Neural crest cell (in vitro differentiated cells): ENCODE measurements around the gene SYNPO2. TPM values are rescaled to one million over a fixed set of nuclear protein-coding genes. Genes with fewer than 3 reads are reported as not detected.

ENCODE experiments used
- DNase-seq: peaks from one replicate; pipeline ENCODE4 v3.0.0; 2021; ENCODE audit warnings: low read depth, mixed read lengths, low spot score
- H3K27ac Mint-ChIP-seq: one replicate; pipeline ENCODE4 v1.8.0; 2021; ENCODE audit warnings: mild to moderate bottlenecking, mixed read lengths; ENCODE audit not compliant: unreplicated experiment
- H3K27me3 Mint-ChIP-seq: 2 replicates; pipeline ENCODE4 v1.8.0; 2021; ENCODE audit warnings: low read depth, mild to moderate bottlenecking, mixed read lengths
- H3K36me3 Mint-ChIP-seq: 2 replicates; pipeline ENCODE4 v1.8.0; 2021; ENCODE audit warnings: low read depth, mild to moderate bottlenecking, mixed read lengths
- H3K4me1 Mint-ChIP-seq: 2 replicates; pipeline ENCODE4 v1.8.0; 2021; ENCODE audit warnings: mixed read lengths
- H3K4me3 Mint-ChIP-seq: one replicate; pipeline ENCODE4 v1.8.0; 2021; ENCODE audit warnings: mild to moderate bottlenecking, mixed read lengths
- H3K9me3 Mint-ChIP-seq: 2 replicates; pipeline ENCODE4 v1.8.0; 2021; ENCODE audit warnings: mixed read lengths
- CTCF ChIP-seq: fragments of 200-600 bp; sonication (generic); conservative IDR thresholded peaks from 2 replicates; pipeline ENCODE4 v1.5.0; 2021; ENCODE audit warnings: antibody characterized with exemption, mild to moderate bottlenecking
- total RNA-seq: library from RNA; stranded (reverse); gene quantifications from 2 replicates; pipeline ENCODE4 v1.2.1, GENCODE V29; 2021

The SYNPO2 gene
- total RNA-seq, 1 donor from 2014 or later: 0.07 TPM

DNA sequence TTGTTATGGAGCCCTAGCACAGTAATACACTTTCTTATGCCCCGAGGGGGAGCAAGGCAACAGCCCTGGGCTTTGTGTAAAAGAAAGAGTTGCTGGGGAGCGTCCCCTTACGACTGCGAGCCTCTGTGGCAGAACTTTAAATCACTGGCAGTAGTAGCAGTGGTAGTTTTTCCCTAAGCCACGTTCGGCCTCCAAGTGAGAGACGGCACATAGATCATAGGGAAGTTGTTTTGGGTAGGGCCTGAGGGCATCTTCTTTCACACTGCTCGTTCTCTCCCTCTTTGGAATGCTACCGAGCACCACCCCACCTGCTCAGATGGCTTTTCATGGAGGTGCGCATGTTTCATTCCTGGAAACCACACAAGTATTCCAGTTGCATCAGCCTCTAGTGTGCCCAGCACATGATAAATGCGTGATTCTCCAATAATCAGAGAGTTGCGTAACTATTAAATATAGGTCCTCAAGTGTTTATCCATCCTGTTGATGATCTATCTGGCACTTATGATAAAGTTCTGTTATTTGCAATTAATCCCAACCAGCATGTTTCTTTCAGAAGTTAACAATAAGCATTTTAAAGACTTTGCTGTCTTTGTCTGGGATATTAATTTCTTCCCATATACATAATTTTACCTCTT, 7.0 kb upstream of the SYNPO2 start:
- Mint-ChIP-seq H3K36me3 (no peaks in the 10 kb centered on the region), H3K4me3 (no peak overlapping the region)

DNA sequence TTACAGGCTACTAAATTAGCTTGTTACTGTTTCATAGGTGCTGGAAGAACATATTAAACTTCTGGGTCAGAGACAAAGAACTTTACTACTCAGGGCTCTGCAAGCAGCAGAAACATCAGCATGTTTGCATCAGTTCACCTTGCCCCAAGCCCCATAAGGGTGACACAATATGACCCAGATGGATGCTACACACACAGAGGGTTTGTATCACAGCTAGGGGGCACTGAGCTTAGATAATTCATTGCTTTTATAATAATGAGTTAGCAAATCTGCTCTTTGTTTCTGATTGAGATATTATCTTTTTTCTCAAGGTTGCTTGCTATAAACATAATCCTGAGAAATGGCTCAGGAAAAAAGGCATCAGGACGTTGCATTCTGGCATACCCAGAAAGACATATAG, 4.8 kb upstream of the SYNPO2 start:
- H3K36me3 Mint-ChIP-seq: no peaks in the 10 kb centered on the region
- peaks cover 18% of the 10 kb centered on the region for H3K27me3 Mint-ChIP-seq
- peaks cover 9% of the 10 kb centered on the region for H3K4me1 Mint-ChIP-seq
- no peak for TF ChIP-seq CTCF
- peaks cover 3% of the 10 kb centered on the region for H3K9me3 Mint-ChIP-seq
- no peak overlapping the region for H3K4me3 Mint-ChIP-seq
- no peak for DNase-seq
- H3K27ac Mint-ChIP-seq: no peak overlapping the region

More for the DNA sequence above, 7.0 kb upstream of the SYNPO2 start:
- Mint-ChIP-seq H3K9me3 (peaks cover 11% of the 10 kb centered on the region), H3K27ac (no peak overlapping the region), H3K27me3 (peaks cover 4% of the 10 kb centered on the region), H3K4me1 (no peaks in the 10 kb centered on the region)
- TF ChIP-seq CTCF: no peak
- DNase-seq: no peak

- no peaks in the 10 kb centered on the region for H3K9me3 Mint-ChIP-seq
- no peak overlapping the region for H3K27ac Mint-ChIP-seq
- H3K4me3 Mint-ChIP-seq: no peak overlapping the region
- no peak for DNase-seq
- H3K4me1 Mint-ChIP-seq: peaks cover 15% of the 10 kb centered on the region
- H3K27me3 Mint-ChIP-seq: peaks cover 24% of the 10 kb centered on the region
- TF ChIP-seq CTCF: no peak
- no peaks in the 10 kb centered on the region for H3K36me3 Mint-ChIP-seq
These were observed 3.9 kb upstream of the SYNPO2 start for GRCh38 chr4:118884716-118885115.

DNA sequence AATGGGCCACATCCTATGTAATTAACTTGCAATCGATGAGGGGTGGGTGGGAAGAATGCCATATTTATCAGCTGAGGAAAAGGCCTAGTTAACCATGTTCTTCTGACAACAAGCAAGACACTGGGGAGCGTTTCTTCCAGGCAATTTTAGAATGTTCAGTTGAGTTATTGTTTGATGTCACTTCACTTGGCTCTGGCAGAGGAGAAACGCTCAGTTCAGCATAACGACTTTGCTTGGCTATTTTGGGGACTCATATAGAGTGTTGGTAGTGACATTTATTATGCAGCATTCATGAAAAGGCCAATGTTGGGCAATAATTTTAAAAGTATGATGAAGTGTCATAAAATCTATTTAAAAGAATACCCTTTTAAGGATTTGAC, 648 bp downstream of the SYNPO2 start:
- Mint-ChIP-seq H3K4me1 (peaks cover 20% of the 10 kb centered on the region), H3K27me3 (peaks cover 40% of the 10 kb centered on the region), H3K36me3 (no peaks in the 10 kb centered on the region), H3K9me3 (no peaks in the 10 kb centered on the region), H3K4me3 (peak overlapping the region; percentile 65), H3K27ac (no peak overlapping the region)
- no peak for DNase-seq
- TF ChIP-seq CTCF: no peak

- peaks cover 9% of the 10 kb centered on the region for H3K4me1 Mint-ChIP-seq
- H3K9me3 Mint-ChIP-seq: no peaks in the 10 kb centered on the region
- no peak for TF ChIP-seq CTCF
- DNase-seq: no peak
- H3K4me3 Mint-ChIP-seq: no peak overlapping the region
- H3K27ac Mint-ChIP-seq: no peak overlapping the region
- no peaks in the 10 kb centered on the region for H3K36me3 Mint-ChIP-seq
- peaks cover 22% of the 10 kb centered on the region for H3K27me3 Mint-ChIP-seq
These were observed 5.4 kb downstream of the SYNPO2 start for GRCh38 chr4:118894034-118894433.
